PC-9 (cell line): Measurements from ENCODE around the gene MAP3K20. TPM values are rescaled to one million over a fixed set of nuclear protein-coding genes. Genes with fewer than 3 reads are reported as not detected.
A peak's percentile ranks its signal among the peaks of the same experiment; 100 is the strongest.

Experiments used
- BruUV-seq: library from RNA; stranded (reverse); fragments of 400-500 nt; replicated peaks from 2 replicates; lab custom pipeline; 2021; lab: Mats Ljungman, UMichigan
- CTCF ChIA-PET: fragments of 300-600 bp; sonication (Branson Sonifier 250); formaldehyde crosslinking; loops from one replicate; lab custom pipeline; 2022; ENCODE audit warnings: antibody characterized with exemption; lab: Charles Lee
- POLR2A ChIA-PET: fragments of 300-600 bp; sonication (Branson Sonifier 250); formaldehyde crosslinking; loops from one replicate; lab custom pipeline; 2022; ENCODE audit warnings: antibody characterized with exemption; ENCODE audit not compliant: unreplicated experiment; lab: Charles Lee
- DNase-seq, 2 experiments: peaks; one replicate each; pipeline versions ENCODE4 v3.0.0 to v3.0.0-alpha.2; 2015 to 2022; ENCODE audit warnings: mixed read lengths in 1 of 2
- H2AFZ ChIP-seq: fragments of 200-600 bp; sonication (generic); 2 replicates; pipeline ENCODE4 v1.8.1; 2017; ENCODE audit warnings: antibody characterized with exemption
- H3F3A ChIP-seq: fragments of 200-600 bp; sonication (generic); 2 replicates; pipeline ENCODE4 v1.8.1; 2017; ENCODE audit warnings: antibody characterized with exemption, mild to moderate bottlenecking, low read depth; ENCODE audit not compliant: insufficient read depth
- H3K27ac ChIP-seq: fragments of 200-600 bp; sonication (generic); 2 replicates; pipeline ENCODE4 v1.6.1; 2016; ENCODE audit warnings: mixed run types
- H3K27me3 ChIP-seq: fragments of 200-600 bp; sonication (generic); 2 replicates; pipeline ENCODE4 v1.6.1; 2016; ENCODE audit warnings: low read depth, mixed run types; ENCODE audit not compliant: insufficient read depth
- H3K36me3 ChIP-seq: fragments of 200-600 bp; sonication (generic); 2 replicates; pipeline ENCODE4 v1.6.1; 2016; ENCODE audit warnings: low read depth, mixed run types
- H3K4me1 ChIP-seq: fragments of 200-600 bp; sonication (generic); replicated peaks from 2 replicates; pipeline ENCODE4 v1.6.1; 2016; ENCODE audit warnings: mixed run types; ENCODE audit not compliant: insufficient read depth
- H3K4me2 ChIP-seq: fragments of 200-600 bp; sonication (generic); 2 replicates; pipeline ENCODE4 v1.6.1; 2017; ENCODE audit warnings: mixed run types
- H3K4me3 ChIP-seq: fragments of 200-600 bp; sonication (generic); 2 replicates; pipeline ENCODE4 v1.6.1; 2016; ENCODE audit warnings: mixed run types
- H3K79me2 ChIP-seq: fragments of 200-600 bp; sonication (generic); 2 replicates; pipeline ENCODE4 v1.6.1; 2017; ENCODE audit warnings: low read depth, mixed run types
- H3K9me2 ChIP-seq: fragments of 200-600 bp; sonication (generic); 2 replicates; pipeline ENCODE4 v1.8.1; 2017; ENCODE audit warnings: mild to moderate bottlenecking; ENCODE audit not compliant: insufficient read depth
- H3K9me3 ChIP-seq: fragments of 200-600 bp; sonication (generic); 2 replicates; pipeline ENCODE4 v1.8.1; 2016; ENCODE audit warnings: low read depth; ENCODE audit not compliant: insufficient read depth
- H4K20me1 ChIP-seq: fragments of 200-600 bp; sonication (generic); 2 replicates; pipeline ENCODE4 v1.8.1; 2017; ENCODE audit not compliant: insufficient read depth
- CTCF ChIP-seq: fragments of 200-600 bp; sonication (generic); conservative IDR thresholded peaks from 2 replicates; pipeline ENCODE4 v1.6.1; 2017; ENCODE audit warnings: mixed run types, antibody characterized with exemption, mild to moderate bottlenecking, moderate library complexity
- EZH2 ChIP-seq: fragments of 200-600 bp; sonication (generic); IDR thresholded peaks from 2 replicates; pipeline ENCODE4 v1.8.0; 2017; ENCODE audit warnings: antibody characterized with exemption, low read depth
- intact Hi-C: fragments of 100-400 bp; cut with micrococcal nuclease; formaldehyde crosslinking; loops from one replicate; pipeline ENCODE4 v1.10.0; 2022; ENCODE audit not compliant: unreplicated experiment
- total RNA-seq: library from RNA; stranded (reverse); gene quantifications from 2 replicates; pipeline ENCODE4 v1.2.3, GENCODE V29; 2021

The MAP3K20 gene
- total RNA-seq, 1 experiment from 2014 or later, result 58.5 TPM

GRCh38 chr2:173064151-173064805 lies 11.4 kb upstream of the MAP3K20 start:
- Histone ChIP-seq H3K27ac (no peak overlapping the region), H2AFZ (no peak overlapping the region), H3K79me2 (no peaks in the 10 kb centered on the region), H3K36me3 (no peaks in the 10 kb centered on the region), H3K4me1 (peaks cover 13% of the 10 kb centered on the region), H4K20me1 (no peaks in the 10 kb centered on the region), H3K9me3 (no peaks in the 10 kb centered on the region), H3F3A (no peaks in the 10 kb centered on the region), H3K4me2 (no peak overlapping the region), H3K4me3 (no peak overlapping the region), H3K9me2 (no peaks in the 10 kb centered on the region), H3K27me3 (no peaks in the 10 kb centered on the region)
- no peak for TF ChIP-seq EZH2
- no peak for TF ChIP-seq CTCF
- intact Hi-C loops, result no loop called here
- DNase-seq, result peak in 1 of 2 experiments; percentile 71
- CTCF ChIA-PET, result no interaction called here
- BruUV-seq, result no TSS peak
- POLR2A ChIA-PET, result no interaction called here

- DNase-seq, result no peak
- intact Hi-C loops, result no loop called here
- Histone ChIP-seq H3K79me2 (no peaks in the 10 kb centered on the region), H3K4me3 (no peak overlapping the region), H4K20me1 (no peaks in the 10 kb centered on the region), H3K9me2 (no peaks in the 10 kb centered on the region), H3K27me3 (no peaks in the 10 kb centered on the region), H3K36me3 (no peaks in the 10 kb centered on the region), H3K4me1 (no peaks in the 10 kb centered on the region), H3K9me3 (no peaks in the 10 kb centered on the region), H3K27ac (no peak overlapping the region), H2AFZ (no peak overlapping the region), H3K4me2 (no peak overlapping the region), H3F3A (no peaks in the 10 kb centered on the region)
- ChIA-PET CTCF (interaction anchor here (0.7 kb wide), 1 partner anchor 98 kb away, joined by 3 read pairs; no protein-coding TSS in a partner anchor), POLR2A (no interaction called here)
- no peak for TF ChIP-seq CTCF
- TF ChIP-seq EZH2, result no peak
- BruUV-seq, result no TSS peak
Observed at GRCh38 chr2:173066887-173067676, 8.6 kb upstream of the MAP3K20 start.

GRCh38 chr2:173075056-173075780 lies 428 bp upstream of the MAP3K20 start:
- TF ChIP-seq CTCF (no peak; the same call in 1 of the 2 replicates), EZH2 (no peak)
- POLR2A ChIA-PET, result interaction anchor here (0.9 kb wide), 1 partner anchor 26 kb away, joined by 4 read pairs; no protein-coding TSS in a partner anchor
- H4K20me1 ChIP-seq, result no peaks in the 10 kb centered on the region

More at GRCh38 chr2:173075056-173075780, 428 bp upstream of the MAP3K20 start:
- peak overlapping the region; percentile 67 for H3K4me3 ChIP-seq
- peak overlapping the region; percentile 94 for H2AFZ ChIP-seq
- H3K36me3 ChIP-seq, result no peaks in the 10 kb centered on the region
- CTCF ChIA-PET, result interaction anchor here (0.6 kb wide), 1 partner anchor 48 kb away, joined by 3 read pairs; no protein-coding TSS in a partner anchor
- H3F3A ChIP-seq, result peaks cover 14% of the 10 kb centered on the region
- intact Hi-C loops, result loop anchor here (1.0 to 10.0 kb wide), 6 partner anchors 21 to 135 kb away; no protein-coding TSS in a partner anchor
- no peaks in the 10 kb centered on the region for H3K9me2 ChIP-seq
- TSS peak; percentile 63 for BruUV-seq
- no peaks in the 10 kb centered on the region for H3K27me3 ChIP-seq
- no peak for DNase-seq
- peaks cover 48% of the 10 kb centered on the region for H3K4me1 ChIP-seq
- H3K27ac ChIP-seq, result peak overlapping the region; percentile 61
- H3K4me2 ChIP-seq, result peak overlapping the region; percentile 92
- no peaks in the 10 kb centered on the region for H3K9me3 ChIP-seq
- H3K79me2 ChIP-seq, result peaks cover 38% of the 10 kb centered on the region
